HepG2 (cell line): ENCODE data around the gene EPHA2. TPM values are rescaled to one million over a fixed set of nuclear protein-coding genes. Genes with fewer than 3 reads are reported as not detected.

Experiments
- ETV5 ChIP-seq: IDR thresholded peaks from 2 replicates; pipeline ENCODE4 v1.6.1; 2018; ENCODE audit warnings: missing biosample characterization, missing genetic modification reagents, inconsistent platforms, borderline replicate concordance
- FOXK2 ChIP-seq: fragments of 450-650 bp; IDR thresholded peaks from 2 replicates; pipeline ENCODE4 v1.6.1; 2016
- GPN1 ChIP-seq: sonication (generic); formaldehyde crosslinking; IDR thresholded peaks from 2 replicates; pipeline ENCODE4 v1.5.1; 2020; ENCODE audit warnings: missing genetic modification reagents, borderline replicate concordance
- MBD4 ChIP-seq: IDR thresholded peaks from 2 replicates; pipeline ENCODE4 v1.6.1; 2012; ENCODE audit warnings: low read length, inconsistent platforms, borderline replicate concordance
- NCOA5 ChIP-seq: sonication (generic); formaldehyde crosslinking; IDR thresholded peaks from 2 replicates; pipeline ENCODE4 v1.4.0; 2020; ENCODE audit warnings: missing genetic modification reagents
- SMAD9 ChIP-seq: sonication (generic); formaldehyde crosslinking; IDR thresholded peaks from 2 replicates; pipeline ENCODE4 v1.5.1; 2020; ENCODE audit warnings: mild to moderate bottlenecking, missing genetic modification reagents
- STAT5B ChIP-seq: sonication (generic); formaldehyde crosslinking; IDR thresholded peaks from 2 replicates; pipeline ENCODE4 v1.4.0; 2020; ENCODE audit warnings: missing genetic modification reagents
- TRAFD1 ChIP-seq: sonication (generic); formaldehyde crosslinking; IDR thresholded peaks from 2 replicates; pipeline ENCODE4 v1.5.1; 2020; ENCODE audit warnings: missing genetic modification reagents, mild to moderate bottlenecking, borderline replicate concordance
- ZMYM3 ChIP-seq: sonication (generic); formaldehyde crosslinking; IDR thresholded peaks from 2 replicates; pipeline ENCODE4 v1.5.1; 2020; ENCODE audit warnings: mild to moderate bottlenecking, missing genetic modification reagents
- ZNF496 ChIP-seq: sonication (generic); formaldehyde crosslinking; IDR thresholded peaks from 2 replicates; pipeline ENCODE4 v1.8.1; 2023; ENCODE audit warnings: mild to moderate bottlenecking, moderate library complexity, missing genetic modification reagents; ENCODE audit not compliant: insufficient replicate concordance
- ZUFSP ChIP-seq: sonication (generic); formaldehyde crosslinking; IDR thresholded peaks from 2 replicates; pipeline ENCODE4 v1.9.0; 2021; ENCODE audit warnings: missing genetic modification reagents, mild to moderate bottlenecking, borderline replicate concordance
- polyA plus RNA-seq, 8 experiments: library from polyadenylated mRNA; depleted of rRNA in 3 of 8; stranded (reverse) in 7 of 8; unstranded in 1 of 8; fragments of >200 nt; fragmentation: Illumina TruSeq in 4 of 8; extraction: Trizol in 4 of 8; gene quantifications; 2 replicates each; pipeline versions ENCODE4 v1.2.1 to v1.2.3, GENCODE V29; 2011 to 2016; ENCODE audit warnings: low read depth in 4 of 8, missing spikeins in 1 of 8, mixed read lengths in 1 of 8; ENCODE audit not compliant: insufficient read depth in 1 of 8
- total RNA-seq, 5 experiments: library from RNA; depleted of rRNA; stranded (reverse); fragments of >200 nt; fragmentation: Illumina TruSeq; extraction: Trizol; gene quantifications; 2 replicates each; pipeline ENCODE4 v1.2.3, GENCODE V29; 2016; ENCODE audit warnings: low read depth in 1 of 5
- TF ChIP-seq, protein P1 (sequence below): sonication (generic); formaldehyde crosslinking; IDR thresholded peaks from 2 replicates; pipeline ENCODE4; 2020; ENCODE audit warnings: missing genetic modification reagents, mild to moderate bottlenecking, borderline replicate concordance
- TF ChIP-seq, protein P2 (sequence below): sonication (generic); formaldehyde crosslinking; IDR thresholded peaks from 2 replicates; pipeline ENCODE4 v1.4.0; 2020; ENCODE audit warnings: mild to moderate bottlenecking, missing genetic modification reagents, borderline replicate concordance
- TF ChIP-seq, protein P3 (sequence below): sonication (generic); formaldehyde crosslinking; conservative IDR thresholded peaks from 2 replicates; pipeline ENCODE4 v1.8.0; 2022; ENCODE audit warnings: missing genetic modification reagents

The EPHA2 gene
- total and polyA plus RNA-seq, 2 of the 13 experiments (the other 11 are each of a cell fraction or from before 2014, with no cell fraction given) = 33.6 to 53.6 TPM

DNA sequence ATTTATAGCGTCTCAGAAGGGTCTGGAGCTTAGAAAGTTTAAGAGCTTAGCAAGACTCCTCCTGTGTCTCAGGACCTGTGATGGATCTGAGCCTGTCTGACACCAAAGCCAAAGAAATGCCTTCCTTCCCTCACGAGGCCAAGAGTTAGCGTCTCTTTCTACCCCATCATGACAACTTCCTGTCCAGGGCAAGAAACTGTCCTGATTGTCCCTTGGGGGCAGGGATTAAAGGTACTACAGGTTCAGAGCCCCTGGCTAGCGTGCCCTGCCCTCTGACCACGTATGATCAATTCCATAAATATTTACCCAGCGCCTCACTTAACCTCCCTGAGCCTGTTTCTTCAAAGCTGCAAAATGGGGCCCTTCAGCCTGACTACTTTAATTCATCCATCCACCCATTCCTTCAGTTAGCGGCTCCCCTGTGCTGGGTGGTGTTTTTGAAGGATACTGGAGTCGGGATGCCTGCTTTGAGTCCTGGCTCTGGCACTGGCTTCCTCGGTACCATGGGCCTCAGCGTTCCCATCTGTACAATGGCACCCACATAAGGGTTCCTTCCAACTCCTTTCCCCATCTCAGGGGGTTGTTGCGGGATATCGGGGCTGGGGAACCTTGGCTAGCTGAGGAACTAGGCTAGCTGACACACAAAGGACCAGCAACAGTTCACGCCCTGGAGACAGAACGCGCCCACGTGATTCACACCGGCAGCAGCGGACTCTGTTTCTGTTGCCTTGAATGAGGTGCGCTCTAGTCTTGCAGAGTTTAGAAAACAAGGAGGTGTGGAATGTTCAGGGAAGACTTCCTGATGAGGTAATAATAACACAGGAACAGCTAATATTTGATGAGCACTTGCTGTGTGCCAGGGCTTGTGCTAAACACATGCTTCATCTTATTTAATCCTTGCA lies 23.0 kb upstream of the EPHA2 start (continued):
- TF ChIP-seq, protein P1, sequence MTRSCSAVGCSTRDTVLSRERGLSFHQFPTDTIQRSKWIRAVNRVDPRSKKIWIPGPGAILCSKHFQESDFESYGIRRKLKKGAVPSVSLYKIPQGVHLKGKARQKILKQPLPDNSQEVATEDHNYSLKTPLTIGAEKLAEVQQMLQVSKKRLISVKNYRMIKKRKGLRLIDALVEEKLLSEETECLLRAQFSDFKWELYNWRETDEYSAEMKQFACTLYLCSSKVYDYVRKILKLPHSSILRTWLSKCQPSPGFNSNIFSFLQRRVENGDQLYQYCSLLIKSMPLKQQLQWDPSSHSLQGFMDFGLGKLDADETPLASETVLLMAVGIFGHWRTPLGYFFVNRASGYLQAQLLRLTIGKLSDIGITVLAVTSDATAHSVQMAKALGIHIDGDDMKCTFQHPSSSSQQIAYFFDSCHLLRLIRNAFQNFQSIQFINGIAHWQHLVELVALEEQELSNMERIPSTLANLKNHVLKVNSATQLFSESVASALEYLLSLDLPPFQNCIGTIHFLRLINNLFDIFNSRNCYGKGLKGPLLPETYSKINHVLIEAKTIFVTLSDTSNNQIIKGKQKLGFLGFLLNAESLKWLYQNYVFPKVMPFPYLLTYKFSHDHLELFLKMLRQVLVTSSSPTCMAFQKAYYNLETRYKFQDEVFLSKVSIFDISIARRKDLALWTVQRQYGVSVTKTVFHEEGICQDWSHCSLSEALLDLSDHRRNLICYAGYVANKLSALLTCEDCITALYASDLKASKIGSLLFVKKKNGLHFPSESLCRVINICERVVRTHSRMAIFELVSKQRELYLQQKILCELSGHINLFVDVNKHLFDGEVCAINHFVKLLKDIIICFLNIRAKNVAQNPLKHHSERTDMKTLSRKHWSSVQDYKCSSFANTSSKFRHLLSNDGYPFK (CRISPR knock-in tag) = peak; percentile 40; the same call in 1 of the 2 replicates
- TF ChIP-seq ZNF496 (no peak), FOXK2 (no peak), MBD4 (no peak), NCOA5 (CRISPR knock-in tag) (no peak), GPN1 (CRISPR knock-in tag) (no peak), ETV5 (CRISPR knock-in tag) (peak; percentile 86; the same call in 1 of the 2 replicates), STAT5B (CRISPR knock-in tag) (no peak), ZMYM3 (CRISPR knock-in tag) (peak; percentile 100), ZUFSP (CRISPR knock-in tag) (no peak), SMAD9 (CRISPR knock-in tag) (no peak), TRAFD1 (0 out of 2 replicates have a peak, but pooled peaks have one; percentile 50)
- TF ChIP-seq, protein P2, sequence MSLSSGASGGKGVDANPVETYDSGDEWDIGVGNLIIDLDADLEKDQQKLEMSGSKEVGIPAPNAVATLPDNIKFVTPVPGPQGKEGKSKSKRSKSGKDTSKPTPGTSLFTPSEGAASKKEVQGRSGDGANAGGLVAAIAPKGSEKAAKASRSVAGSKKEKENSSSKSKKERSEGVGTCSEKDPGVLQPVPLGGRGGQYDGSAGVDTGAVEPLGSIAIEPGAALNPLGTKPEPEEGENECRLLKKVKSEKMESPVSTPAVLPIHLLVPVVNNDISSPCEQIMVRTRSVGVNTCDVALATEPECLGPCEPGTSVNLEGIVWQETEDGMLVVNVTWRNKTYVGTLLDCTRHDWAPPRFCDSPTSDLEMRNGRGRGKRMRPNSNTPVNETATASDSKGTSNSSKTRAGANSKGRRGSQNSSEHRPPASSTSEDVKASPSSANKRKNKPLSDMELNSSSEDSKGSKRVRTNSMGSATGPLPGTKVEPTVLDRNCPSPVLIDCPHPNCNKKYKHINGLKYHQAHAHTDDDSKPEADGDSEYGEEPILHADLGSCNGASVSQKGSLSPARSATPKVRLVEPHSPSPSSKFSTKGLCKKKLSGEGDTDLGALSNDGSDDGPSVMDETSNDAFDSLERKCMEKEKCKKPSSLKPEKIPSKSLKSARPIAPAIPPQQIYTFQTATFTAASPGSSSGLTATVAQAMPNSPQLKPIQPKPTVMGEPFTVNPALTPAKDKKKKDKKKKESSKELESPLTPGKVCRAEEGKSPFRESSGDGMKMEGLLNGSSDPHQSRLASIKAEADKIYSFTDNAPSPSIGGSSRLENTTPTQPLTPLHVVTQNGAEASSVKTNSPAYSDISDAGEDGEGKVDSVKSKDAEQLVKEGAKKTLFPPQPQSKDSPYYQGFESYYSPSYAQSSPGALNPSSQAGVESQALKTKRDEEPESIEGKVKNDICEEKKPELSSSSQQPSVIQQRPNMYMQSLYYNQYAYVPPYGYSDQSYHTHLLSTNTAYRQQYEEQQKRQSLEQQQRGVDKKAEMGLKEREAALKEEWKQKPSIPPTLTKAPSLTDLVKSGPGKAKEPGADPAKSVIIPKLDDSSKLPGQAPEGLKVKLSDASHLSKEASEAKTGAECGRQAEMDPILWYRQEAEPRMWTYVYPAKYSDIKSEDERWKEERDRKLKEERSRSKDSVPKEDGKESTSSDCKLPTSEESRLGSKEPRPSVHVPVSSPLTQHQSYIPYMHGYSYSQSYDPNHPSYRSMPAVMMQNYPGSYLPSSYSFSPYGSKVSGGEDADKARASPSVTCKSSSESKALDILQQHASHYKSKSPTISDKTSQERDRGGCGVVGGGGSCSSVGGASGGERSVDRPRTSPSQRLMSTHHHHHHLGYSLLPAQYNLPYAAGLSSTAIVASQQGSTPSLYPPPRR (CRISPR knock-in tag) = peak; percentile 82
- TF ChIP-seq, protein P3, sequence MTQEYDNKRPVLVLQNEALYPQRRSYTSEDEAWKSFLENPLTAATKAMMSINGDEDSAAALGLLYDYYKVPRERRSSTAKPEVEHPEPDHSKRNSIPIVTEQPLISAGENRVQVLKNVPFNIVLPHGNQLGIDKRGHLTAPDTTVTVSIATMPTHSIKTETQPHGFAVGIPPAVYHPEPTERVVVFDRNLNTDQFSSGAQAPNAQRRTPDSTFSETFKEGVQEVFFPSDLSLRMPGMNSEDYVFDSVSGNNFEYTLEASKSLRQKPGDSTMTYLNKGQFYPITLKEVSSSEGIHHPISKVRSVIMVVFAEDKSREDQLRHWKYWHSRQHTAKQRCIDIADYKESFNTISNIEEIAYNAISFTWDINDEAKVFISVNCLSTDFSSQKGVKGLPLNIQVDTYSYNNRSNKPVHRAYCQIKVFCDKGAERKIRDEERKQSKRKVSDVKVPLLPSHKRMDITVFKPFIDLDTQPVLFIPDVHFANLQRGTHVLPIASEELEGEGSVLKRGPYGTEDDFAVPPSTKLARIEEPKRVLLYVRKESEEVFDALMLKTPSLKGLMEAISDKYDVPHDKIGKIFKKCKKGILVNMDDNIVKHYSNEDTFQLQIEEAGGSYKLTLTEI (CRISPR knock-in tag) = no peak
